Testis (tissue), 3 donors: ENCODE results near the gene KAT6B. TPM values are rescaled to one million over a fixed set of nuclear protein-coding genes. Genes with fewer than 3 reads are reported as not detected.

Source experiments
- DNase-seq: peaks from one replicate; pipeline ENCODE4 v3.0.0-alpha.2; 2019
- H3K27ac ChIP-seq, 2 donors: fragments of 200-600 bp; sonication (generic); one replicate each; pipeline ENCODE4 v1.5.1; 2019
- H3K27me3 ChIP-seq: fragments of 200-600 bp; sonication (generic); one replicate; pipeline ENCODE4 v1.5.1; 2019
- H3K36me3 ChIP-seq: fragments of 200-600 bp; sonication (generic); one replicate; pipeline ENCODE4 v1.5.1; 2017; ENCODE audit warnings: low read depth; ENCODE audit errors: missing control alignments
- H3K4me1 ChIP-seq: fragments of 200-600 bp; sonication (generic); one replicate; pipeline ENCODE4 v1.5.1; 2019
- H3K4me3 ChIP-seq, 2 donors: fragments of 200-600 bp; sonication (generic); one replicate each; pipeline ENCODE4 v1.5.1; 2017 to 2019
- H3K9me3 ChIP-seq: fragments of 200-600 bp; sonication (generic); one replicate; pipeline ENCODE4 v1.5.1; 2017
- CTCF ChIP-seq, 3 experiments: fragments of 450-650 bp in 2 of 3; fragments of 200-600 bp in 1 of 3; sonication (generic) in 1 of 3; IDR thresholded peaks; one replicate each; pipeline ENCODE4 v1.5.1; 2016 to 2019; ENCODE audit warnings: antibody characterized with exemption in 3 of 3, mild to moderate bottlenecking in 2 of 3, moderate library complexity in 1 of 3
- POLR2A ChIP-seq: fragments of 450-650 bp; IDR thresholded peaks from one replicate; pipeline ENCODE4 v1.6.1; 2017; ENCODE audit warnings: antibody characterized with exemption, mild to moderate bottlenecking, moderate library complexity
- WGBS, 2 donors: methylation state at CpG; one replicate each; pipeline ENCODE4 v1.1.5; 2018; 5-methylcytosine and 5-hydroxymethylcytosine counted together
- intact Hi-C: fragments of 100-400 bp; cut with DNase I; formaldehyde crosslinking; loops from one replicate; pipeline ENCODE4 v1.15.1; 2023; ENCODE audit warnings: low total_unique reads
- polyA plus RNA-seq: library from polyadenylated mRNA; stranded (reverse); fragments of 350-450 nt; fragmentation: Illumina TruSeq; extraction: RNeasy Lipid Tissue Mini Kit (QIAGEN cat#74804); gene quantifications from one replicate; pipeline ENCODE4 v1.2.3, GENCODE V29; 2014; ENCODE audit warnings: low read depth, low replicate concordance; ENCODE audit not compliant: insufficient read depth
- total RNA-seq, 2 donors: library from RNA; depleted of rRNA; stranded (reverse); fragments of >200 nt; gene quantifications; one replicate each; pipeline ENCODE4 v1.2.3, GENCODE V29; 2016

The KAT6B gene
- total and polyA plus RNA-seq, 3 donors from 2014 or later: 23.9 to 109 (median 106) TPM

- TF ChIP-seq POLR2A (no peak), CTCF (IDR thresholded peaks at IDR 0.05) (no peak)
- Histone ChIP-seq H3K4me1 (peaks cover 19% of the 10 kb centered on the region), H3K27me3 (no peaks in the 10 kb centered on the region), H3K9me3 (no peaks in the 10 kb centered on the region), H3K36me3 (no peaks in the 10 kb centered on the region), H3K27ac (no peak overlapping the region), H3K4me3 (no peak overlapping the region)
- intact Hi-C loops: no loop called here
- no peak for DNase-seq
- 41 to 47% methylated on average over 6 of the region's 6 CpGs for WGBS, 2 donors
These were observed 80.3 kb downstream of the KAT6B start for GRCh38 chr10:74906611-74907198.

- WGBS, 2 donors: 87 to 100% methylated on average over 1 of the region's 1 CpG
- no peak for DNase-seq
- H3K27ac ChIP-seq: no peak overlapping the region
- intact Hi-C loops: no loop called here
- no peak overlapping the region for H3K4me3 ChIP-seq
- no peaks in the 10 kb centered on the region for H3K36me3 ChIP-seq
- no peak for TF ChIP-seq POLR2A
- TF ChIP-seq CTCF (IDR thresholded peaks at IDR 0.05): no peak
- peaks cover 26% of the 10 kb centered on the region for H3K4me1 ChIP-seq
- no peaks in the 10 kb centered on the region for H3K9me3 ChIP-seq
- H3K27me3 ChIP-seq: no peaks in the 10 kb centered on the region
These were observed 83.3 kb downstream of the KAT6B start for GRCh38 chr10:74909670-74910069.

GRCh38 chr10:74910241-74910975 lies 84.0 kb downstream of the KAT6B start:
- no peak for TF ChIP-seq CTCF (IDR thresholded peaks at IDR 0.05)
- TF ChIP-seq POLR2A: no peak
- H3K36me3 ChIP-seq: no peaks in the 10 kb centered on the region
- no peak overlapping the region for H3K27ac ChIP-seq
- 90 to 91% methylated on average over 4 of the region's 4 CpGs for WGBS, 2 donors
- no peaks in the 10 kb centered on the region for H3K27me3 ChIP-seq
- intact Hi-C loops: no loop called here
- no peak for DNase-seq
- peaks cover 33% of the 10 kb centered on the region for H3K4me1 ChIP-seq
- H3K4me3 ChIP-seq: no peak overlapping the region
- H3K9me3 ChIP-seq: no peaks in the 10 kb centered on the region

- no peak for DNase-seq
- Histone ChIP-seq H3K36me3 (no peaks in the 10 kb centered on the region), H3K4me1 (peaks cover 38% of the 10 kb centered on the region), H3K27ac (no peak overlapping the region), H3K4me3 (no peak overlapping the region), H3K27me3 (no peaks in the 10 kb centered on the region), H3K9me3 (no peaks in the 10 kb centered on the region)
- no peak for TF ChIP-seq CTCF (IDR thresholded peaks at IDR 0.05)
- no peak for TF ChIP-seq POLR2A
- intact Hi-C loops: no loop called here
- WGBS, 2 donors: 93 to 95% methylated on average over 2 of the region's 2 CpGs
These were observed 84.6 kb downstream of the KAT6B start for GRCh38 chr10:74910976-74911350.

- H3K9me3 ChIP-seq: no peaks in the 10 kb centered on the region
- H3K27me3 ChIP-seq: no peaks in the 10 kb centered on the region
- H3K27ac ChIP-seq: no peak overlapping the region
- intact Hi-C loops: no loop called here
- no peak for DNase-seq
- no peaks in the 10 kb centered on the region for H3K36me3 ChIP-seq
- TF ChIP-seq POLR2A (no peak), CTCF (IDR thresholded peaks at IDR 0.05) (no peak)
- no peak overlapping the region for H3K4me3 ChIP-seq
- peaks cover 33% of the 10 kb centered on the region for H3K4me1 ChIP-seq
These were observed 85.8 kb downstream of the KAT6B start for GRCh38 chr10:74912182-74912581.
